ENCODE data around the gene ARCN1. TPM values are rescaled to one million over a fixed set of nuclear protein-coding genes. Genes with fewer than 3 reads are reported as not detected.
A peak's percentile ranks its signal among the peaks of the same experiment; 100 is the strongest.

The ARCN1 gene
- total and polyA plus RNA-seq, 2 donors (not counting 1 experiment from before 2014, with no cell fraction given): 42.9 to 83.2 TPM

DNA sequence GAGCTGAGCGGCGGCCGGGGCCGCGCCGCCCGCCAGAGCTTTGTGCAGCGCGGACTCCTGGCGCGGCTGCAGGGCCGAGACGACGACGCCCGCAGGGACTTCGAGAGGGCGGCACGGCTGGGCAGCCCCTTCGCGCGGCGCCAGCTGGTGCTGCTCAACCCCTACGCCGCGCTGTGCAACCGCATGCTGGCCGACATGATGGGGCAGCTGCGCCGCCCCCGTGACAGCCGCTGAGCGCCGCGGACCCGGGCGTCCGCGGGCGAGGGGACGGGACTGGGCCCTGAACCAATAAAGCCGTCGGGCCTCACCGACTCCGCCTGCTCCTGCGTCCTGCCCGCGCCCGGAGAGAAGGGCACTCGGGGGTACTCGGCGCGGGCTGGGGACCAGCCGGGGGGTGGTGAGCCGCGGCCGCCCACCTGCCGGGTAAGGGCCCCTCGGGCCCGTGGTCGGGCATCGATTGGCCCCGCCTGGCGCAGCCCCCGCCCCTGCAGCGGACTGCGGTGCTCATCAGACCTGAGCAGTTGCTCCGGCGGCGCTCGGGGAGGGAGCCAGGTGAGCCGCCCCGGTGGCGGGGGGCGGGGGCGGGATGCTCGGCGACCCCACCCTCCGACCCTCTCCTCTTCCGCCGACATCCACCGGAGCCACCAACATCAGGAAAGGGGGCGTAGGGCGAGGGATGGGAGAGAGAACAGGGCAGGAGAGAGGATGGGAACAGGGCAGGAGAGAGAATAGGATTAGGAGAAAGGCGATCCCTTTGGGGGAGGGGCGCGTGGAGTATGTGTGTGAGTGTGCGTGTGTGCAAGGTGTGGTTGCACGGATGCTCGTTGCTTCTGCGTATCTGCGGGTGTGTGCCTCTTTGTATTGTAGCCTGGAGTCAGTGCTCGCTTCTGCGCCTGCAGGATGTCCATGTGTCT lies 41.3 kb upstream of the ARCN1 start, which contains the start of gene TMEM25:
TSS of gene TMEM25 (plus strand) at position 510 of the 914 bp plus-strand sequence. CDS start 610 bp downstream, outside the sequence.
- no peaks in the 10 kb centered on the region for H3K79me2 ChIP-seq (ENCODE audit: control insufficient read depth, insufficient read depth, low read length)
- H3K27ac Mint-ChIP-seq: peak within 1 kb of the TSS; percentile 86
- peak within 1 kb of the TSS; percentile 1 to 87 (median 73) for H3K4me3 ChIP-seq (ENCODE audit: control extremely low read depth in 1 of 5, extremely low read depth in 1 of 5, insufficient read depth in 1 of 5, low read depth in 2 of 5, low read length in 4 of 5)
- ChIA-PET POLR2A (interaction anchor here (1.2 kb wide), 1 partner anchor 95 kb away, joined by 4 read pairs; no protein-coding TSS in a partner anchor), CTCF (interaction anchor here (1.0 to 1.2 kb wide), 3 partner anchors 22 to 95 kb away, joined by 3 read pairs; no protein-coding TSS in a partner anchor)
- H2AFZ ChIP-seq (ENCODE audit: insufficient read depth, low read depth, low read length, poor library complexity, severe bottlenecking): peak within 1 kb of the TSS; percentile 100
- peak within 1 kb of the TSS; percentile 97 for H3K4me3 Mint-ChIP-seq
- no peaks in the 10 kb centered on the region for H3K36me3 ChIP-seq (replicated peaks in 1 of 2; ENCODE audit: control extremely low read depth in 1 of 2, control insufficient read depth in 1 of 2, extremely low read depth in 1 of 2, insufficient read depth in 2 of 2, low read length in 1 of 2)
- no peaks in the 10 kb centered on the region for H3K27me3 ChIP-seq (replicated peaks in 1 of 4; ENCODE audit: control extremely low read depth in 1 of 4, control insufficient read depth in 3 of 4, insufficient read depth in 4 of 4, low read length in 3 of 4)
- H3K27ac ChIP-seq (ENCODE audit: low read length in 2 of 2): peak within 1 kb of the TSS in 1 of 2 donors; percentile 42
- H4K20me1 ChIP-seq (ENCODE audit: control insufficient read depth, insufficient read depth, low read length, poor library complexity, severe bottlenecking): no peaks in the 10 kb centered on the region
- H3K4me1 Mint-ChIP-seq: peaks cover 24% of the 10 kb centered on the region
- intact Hi-C loops (cut with micrococcal nuclease): loop anchor here (2.0 kb wide), 2 partner anchors 42 to 92 kb away; partner anchors contain the start of gene ARCN1
- peak; percentile 84 for ATAC-seq (ENCODE audit: low read depth)
- no peaks in the 10 kb centered on the region for H3K27me3 Mint-ChIP-seq
- H3K9me3 Mint-ChIP-seq (ENCODE audit: insufficient read depth): no peaks in the 10 kb centered on the region
- H3K4me2 ChIP-seq (replicated peaks; ENCODE audit: low read depth, low read length, poor library complexity, severe bottlenecking): peak within 1 kb of the TSS; percentile 85
- no peaks in the 10 kb centered on the region for H3K9me3 ChIP-seq (ENCODE audit: control extremely low read depth in 1 of 3, control insufficient read depth in 2 of 3, insufficient read depth in 1 of 3, low read length in 2 of 3)
- peak within 1 kb of the TSS; percentile 79 for H3K9ac ChIP-seq (ENCODE audit: low read length)
- WGBS (ENCODE audit: insufficient coverage): 1% methylated on average over 85 of the region's 94 CpGs
- TF ChIP-seq, protein P1, sequence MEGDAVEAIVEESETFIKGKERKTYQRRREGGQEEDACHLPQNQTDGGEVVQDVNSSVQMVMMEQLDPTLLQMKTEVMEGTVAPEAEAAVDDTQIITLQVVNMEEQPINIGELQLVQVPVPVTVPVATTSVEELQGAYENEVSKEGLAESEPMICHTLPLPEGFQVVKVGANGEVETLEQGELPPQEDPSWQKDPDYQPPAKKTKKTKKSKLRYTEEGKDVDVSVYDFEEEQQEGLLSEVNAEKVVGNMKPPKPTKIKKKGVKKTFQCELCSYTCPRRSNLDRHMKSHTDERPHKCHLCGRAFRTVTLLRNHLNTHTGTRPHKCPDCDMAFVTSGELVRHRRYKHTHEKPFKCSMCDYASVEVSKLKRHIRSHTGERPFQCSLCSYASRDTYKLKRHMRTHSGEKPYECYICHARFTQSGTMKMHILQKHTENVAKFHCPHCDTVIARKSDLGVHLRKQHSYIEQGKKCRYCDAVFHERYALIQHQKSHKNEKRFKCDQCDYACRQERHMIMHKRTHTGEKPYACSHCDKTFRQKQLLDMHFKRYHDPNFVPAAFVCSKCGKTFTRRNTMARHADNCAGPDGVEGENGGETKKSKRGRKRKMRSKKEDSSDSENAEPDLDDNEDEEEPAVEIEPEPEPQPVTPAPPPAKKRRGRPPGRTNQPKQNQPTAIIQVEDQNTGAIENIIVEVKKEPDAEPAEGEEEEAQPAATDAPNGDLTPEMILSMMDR (IDR thresholded peaks at IDR 0.05): no peak
- TF ChIP-seq EZH2 (IDR thresholded peaks at IDR 0.05; ENCODE audit: borderline replicate concordance, insufficient read depth, low read depth, low read length, poor library complexity, severe bottlenecking): no peak
- peak; percentile 72 for DNase-seq
- H3K4me1 ChIP-seq (ENCODE audit: control insufficient read depth in 2 of 2, insufficient read depth in 2 of 2, low read length in 2 of 2): peaks cover 14 to 21% of the 10 kb centered on the region in 2 donors

Measured in B cell (primary cell).